Erythroblast (primary cell): ENCODE results near the gene GPR4.

ENCODE experiments used
- GATA1 ChIP-seq: IDR thresholded peaks from 2 replicates; pipeline ENCODE4 v1.6.1; 2011; ENCODE audit warnings: low read depth, mild to moderate bottlenecking, control low read depth, low read length, moderate library complexity
- POLR2A ChIP-seq: IDR thresholded peaks from 2 replicates; pipeline ENCODE4 v1.6.1; 2011; ENCODE audit warnings: mild to moderate bottlenecking, low read length

DNA sequence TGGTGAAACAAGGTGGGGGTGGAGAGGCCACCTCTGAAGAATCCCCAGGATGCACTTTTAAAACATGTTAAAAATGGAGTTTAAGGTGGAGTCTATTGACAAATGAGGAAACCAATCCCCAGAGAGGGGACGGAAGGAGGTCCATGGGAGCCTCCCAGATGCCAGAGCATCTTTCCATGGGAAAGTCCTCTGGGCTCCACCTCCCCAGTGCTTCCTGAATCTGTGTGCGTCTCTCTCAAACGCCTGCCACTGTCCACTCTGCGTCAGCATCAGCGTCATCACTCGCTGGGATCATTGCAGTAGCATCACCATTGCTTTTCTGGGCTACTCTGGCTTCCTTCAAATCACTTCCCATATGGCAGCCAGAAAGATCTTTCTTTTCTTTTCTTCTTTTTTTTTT is 6.2 kb downstream of the GPR4 start:
- TF ChIP-seq POLR2A = no peak
- TF ChIP-seq GATA1 = no peak
